Kidney glomerular epithelial cell (primary cell): Measurements from ENCODE around the gene BMP7.
"Not testable (repeated sequence)": the region's sequence is repeated elsewhere in the genome, so short reads cannot be mapped to it uniquely, and the experiment has no call there.

Experiments used
- DNase-seq: peaks from one replicate; lab custom pipeline; 2025; lab: John Stamatoyannopoulos, UW

BMP7 gene

DNA sequence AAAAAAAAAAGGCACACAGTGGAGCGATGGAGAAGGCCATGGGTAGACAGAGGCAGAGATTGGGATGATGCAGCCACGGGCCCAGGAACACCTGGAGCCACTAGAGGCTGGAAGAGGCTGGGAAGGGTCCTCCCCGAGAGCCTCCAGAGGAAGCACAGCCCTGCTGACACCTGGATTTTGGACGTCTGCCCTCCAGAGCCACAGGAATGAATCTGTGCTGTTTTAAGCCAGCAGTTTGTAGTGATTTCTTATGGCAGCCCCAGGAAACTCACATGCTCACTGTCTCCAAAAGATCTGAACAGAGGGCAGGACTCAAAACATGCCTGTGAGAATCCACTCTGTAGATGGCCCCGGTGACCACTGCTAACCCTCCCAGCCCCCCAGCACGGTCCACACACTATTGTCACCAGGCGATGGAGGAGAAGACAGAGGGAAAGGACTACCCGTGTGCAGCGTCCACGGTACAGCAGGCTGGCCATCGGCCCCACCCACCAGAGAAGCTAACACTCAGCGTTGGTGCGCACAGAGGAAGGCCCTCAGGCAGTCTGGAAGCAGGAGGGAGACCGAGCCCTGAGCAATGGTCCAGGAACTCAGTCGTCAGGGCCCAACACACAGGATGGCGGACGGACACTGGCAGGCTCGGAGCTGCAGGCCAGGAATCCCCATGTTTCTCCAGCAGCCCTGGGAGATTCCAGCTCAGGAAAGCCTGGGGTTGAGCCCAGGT is 99.7 kb downstream of the BMP7 start:
- no peak for DNase-seq

- no peak for DNase-seq
Observed at GRCh38 chr20:57165427-57166004, 100.9 kb downstream of the BMP7 start.

- no peak for DNase-seq
Observed at GRCh38 chr20:57164872-57165271, 101.6 kb downstream of the BMP7 start.

DNA sequence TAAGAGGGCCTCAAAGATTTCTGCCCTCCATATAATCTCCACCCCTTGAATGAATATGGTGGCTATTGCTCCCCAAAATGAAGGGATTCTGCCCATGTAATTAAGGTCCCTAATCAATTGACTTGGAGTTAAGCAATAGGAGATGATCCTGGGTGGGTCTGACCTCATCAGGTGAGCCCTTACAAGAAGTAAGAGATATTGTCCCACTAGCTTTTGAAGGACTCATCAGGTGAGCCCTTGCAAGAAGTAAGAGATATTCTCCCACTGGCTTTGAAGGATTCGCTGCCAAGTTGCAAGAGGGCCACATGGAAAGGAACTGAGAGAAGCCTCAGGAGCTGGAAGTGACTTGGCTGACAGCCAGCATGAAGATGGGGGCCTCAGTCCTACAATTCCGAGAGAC is 103.4 kb downstream of the BMP7 start:
- no peak for DNase-seq

GRCh38 chr20:57162362-57162652 is 104.1 kb downstream of the BMP7 start:
- DNase-seq: no peak

DNA sequence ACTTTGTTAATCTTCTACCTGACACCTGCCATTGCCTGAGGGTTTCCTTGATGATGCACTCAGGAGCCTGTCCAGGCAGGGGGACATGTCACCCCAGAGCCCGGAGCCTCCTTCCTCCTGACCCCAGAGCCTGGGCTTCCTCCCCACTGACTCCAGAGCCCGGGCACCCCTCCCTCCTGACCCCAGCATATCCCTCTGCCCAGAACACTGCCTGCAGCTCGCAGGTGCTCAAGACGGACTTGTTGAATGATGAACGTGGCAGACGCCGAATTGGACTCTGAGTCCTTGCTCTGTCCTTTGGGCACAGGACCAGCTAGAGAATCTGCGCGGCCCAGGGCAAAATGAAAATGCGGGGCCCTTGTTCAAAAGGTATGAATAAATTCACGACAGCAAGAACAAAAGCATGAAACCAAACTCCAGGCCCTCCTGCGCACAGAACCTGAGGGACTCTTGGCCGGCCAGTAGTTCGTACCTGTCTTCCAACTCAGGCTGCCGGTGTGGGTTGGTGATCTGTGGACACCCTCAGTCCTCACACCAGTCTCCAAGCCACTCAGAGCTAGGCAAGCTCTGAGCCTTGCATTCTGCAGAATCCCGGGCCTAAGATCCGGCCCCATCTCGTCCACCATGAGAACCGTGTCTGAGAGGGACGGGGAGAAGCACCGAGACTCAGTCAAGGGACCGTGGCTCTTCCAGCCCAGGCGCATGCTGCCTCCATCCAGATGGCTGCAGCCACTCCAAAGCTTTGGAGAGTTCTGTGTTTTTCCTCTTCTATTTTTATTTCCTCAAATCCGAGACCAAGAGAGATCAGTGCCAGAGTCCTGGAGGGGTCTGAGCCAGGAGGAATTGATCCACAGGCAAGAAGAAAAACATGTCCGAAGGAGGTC is 104.7 kb downstream of the BMP7 start:
- DNase-seq: no peak

- DNase-seq: no peak
Observed at GRCh38 chr20:57160985-57161384, 105.5 kb downstream of the BMP7 start.

DNA sequence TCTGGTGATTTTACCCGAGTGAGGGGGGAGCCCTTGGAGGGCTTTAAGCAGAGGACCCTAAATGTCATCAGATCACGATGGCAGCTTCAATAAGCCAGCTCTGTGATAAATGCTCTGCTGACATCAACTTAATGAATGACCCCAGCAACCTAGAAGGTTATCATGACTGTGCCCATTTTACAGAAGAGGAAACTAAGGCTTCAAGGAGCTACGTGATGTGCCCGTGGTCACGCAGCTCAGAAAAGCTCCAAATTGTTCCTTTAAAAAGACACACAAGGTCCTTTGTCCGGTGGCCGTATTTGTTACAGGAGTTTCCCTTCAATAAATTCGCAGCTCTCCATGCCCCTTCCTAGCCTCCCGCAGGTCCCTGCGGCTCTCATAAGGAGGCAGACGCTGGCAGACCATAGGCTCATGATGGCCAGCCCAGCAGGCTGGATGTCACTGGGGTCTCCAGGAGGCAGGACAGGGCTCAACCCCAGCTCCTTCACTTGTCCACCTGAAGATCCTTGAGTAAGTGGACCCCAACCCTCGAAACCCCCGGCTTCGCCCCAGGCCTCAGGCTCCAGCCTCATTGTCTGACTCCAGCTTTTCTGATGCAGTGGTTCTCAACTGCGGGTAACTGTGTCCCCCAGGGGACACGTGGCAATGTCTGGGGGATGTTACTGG is 106.4 kb downstream of the BMP7 start:
- no peak for DNase-seq

- DNase-seq: no peak
Observed at GRCh38 chr20:57159193-57159851, 107.1 kb downstream of the BMP7 start.

DNA sequence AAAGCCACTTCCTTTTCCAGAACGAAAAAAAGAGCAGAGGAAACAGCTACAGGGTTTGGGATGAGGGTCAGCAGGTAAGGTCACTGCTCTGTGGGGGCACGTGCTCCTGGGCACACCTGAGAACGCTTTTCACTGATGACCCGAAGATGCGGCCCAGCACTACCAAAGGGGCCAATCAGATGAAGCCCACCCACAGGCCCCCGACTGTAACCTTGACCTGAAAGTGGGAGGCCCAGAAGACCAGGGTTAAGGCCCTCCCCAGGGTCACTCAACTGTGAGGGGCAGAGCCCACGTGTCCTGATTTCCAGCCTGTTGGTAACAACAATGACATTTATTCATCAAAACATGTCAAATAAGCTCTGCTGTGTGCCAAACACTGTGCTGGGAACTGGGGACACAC is 108.0 kb downstream of the BMP7 start:
- no peak for DNase-seq

DNA sequence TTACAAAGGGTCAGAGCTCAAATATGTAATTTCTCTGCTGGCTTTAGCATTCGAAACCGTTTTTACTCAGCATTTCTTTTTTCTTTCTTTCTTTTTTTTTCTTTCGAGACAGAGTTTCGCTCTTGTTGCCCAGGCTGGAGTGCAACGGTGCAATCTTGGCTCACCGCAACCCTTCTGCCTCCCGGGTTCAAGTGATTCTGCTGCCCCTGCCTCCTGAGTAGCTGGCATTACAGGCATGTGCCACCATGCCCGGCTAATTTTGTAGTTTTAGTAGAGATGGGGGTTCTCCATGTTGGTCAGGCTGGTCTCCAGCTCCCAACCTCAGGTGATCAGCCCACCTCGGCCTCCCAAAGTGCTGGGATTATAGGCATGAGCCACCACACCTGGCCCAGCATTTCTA is 108.7 kb downstream of the BMP7 start:
- not testable (repeated sequence) for DNase-seq

DNA sequence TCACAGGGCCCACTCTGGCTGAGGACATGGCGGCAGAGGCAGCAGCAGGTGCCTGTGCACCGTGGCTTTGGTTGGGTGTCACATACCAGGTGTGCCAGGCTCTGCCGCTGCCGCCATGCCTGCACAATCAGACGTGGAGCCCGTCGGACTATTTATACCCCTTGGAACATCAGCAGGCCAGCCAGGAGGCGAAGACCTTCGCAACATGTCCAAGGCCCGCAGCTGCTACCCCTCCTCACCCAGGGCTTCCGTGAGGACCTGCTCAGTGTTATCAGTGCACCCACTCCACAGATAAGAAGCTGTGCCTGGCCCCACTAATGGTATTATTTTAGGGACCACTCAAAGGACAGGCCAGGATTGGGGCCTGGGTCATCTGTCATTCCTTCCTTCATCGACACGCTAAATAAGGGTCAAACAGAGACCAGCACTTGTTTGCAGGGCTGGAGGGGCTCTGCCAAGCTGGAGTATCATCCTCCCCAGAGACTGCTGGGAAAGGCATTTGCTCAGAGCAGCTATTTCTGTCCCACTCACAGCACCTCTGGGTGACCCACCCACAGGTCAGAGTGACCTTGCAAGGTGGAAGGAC is 109.2 kb downstream of the BMP7 start:
- no peak for DNase-seq

DNA sequence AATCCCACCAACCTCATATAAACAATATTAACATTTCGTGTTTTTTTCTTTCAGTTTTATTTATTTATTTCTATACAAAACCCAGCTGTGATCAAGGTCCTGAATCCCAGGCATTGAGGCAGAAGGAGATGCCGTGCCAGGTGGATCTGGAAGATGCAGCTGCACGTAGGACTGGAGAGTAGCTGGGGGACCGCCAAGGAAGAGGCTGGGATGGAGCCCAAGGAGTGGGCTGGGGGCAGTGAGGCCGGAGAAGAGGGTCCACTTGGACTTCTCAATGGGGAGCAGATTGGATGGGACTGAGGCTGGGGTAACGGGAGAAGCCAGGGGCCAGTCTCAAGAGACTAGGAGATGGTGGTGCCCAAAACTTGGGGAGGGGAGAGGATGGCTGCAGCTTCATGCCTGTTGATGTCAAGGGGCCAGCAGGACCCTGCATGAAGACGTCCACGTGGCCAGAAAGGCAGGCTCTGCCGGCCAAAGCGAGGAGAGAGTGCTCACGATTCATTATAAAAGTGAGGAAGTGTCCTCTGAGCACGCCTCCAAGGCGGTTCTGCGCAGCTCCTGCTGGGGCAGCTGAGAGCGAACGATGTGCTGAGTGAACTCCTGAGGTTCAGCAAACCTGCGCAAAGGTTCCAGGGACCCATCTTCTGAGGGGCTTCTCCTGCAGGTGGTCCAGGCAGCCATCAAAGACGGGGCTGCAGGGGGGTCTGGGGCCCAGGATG is 110.3 kb downstream of the BMP7 start:
- no peak for DNase-seq

DNA sequence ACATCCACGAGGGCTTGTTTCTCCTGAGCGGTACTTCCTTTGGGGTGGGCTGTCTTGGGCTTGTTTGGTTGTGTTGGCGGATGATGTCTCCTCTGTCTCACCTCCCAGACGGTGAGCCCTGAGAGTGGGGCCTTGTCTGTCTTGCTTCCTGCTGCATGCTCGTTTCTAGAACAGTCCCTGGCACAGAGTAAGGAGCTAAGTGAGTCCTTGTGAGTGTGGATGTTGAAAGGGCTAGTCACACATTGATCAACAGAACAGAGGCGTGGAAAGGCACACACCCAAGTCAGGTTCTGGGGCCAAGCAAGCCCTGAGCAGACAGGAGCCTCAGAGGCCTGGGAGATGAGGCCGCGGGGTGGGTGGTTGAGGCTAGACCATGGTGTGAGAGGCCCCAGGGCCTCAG is 111.0 kb downstream of the BMP7 start:
- no peak for DNase-seq

GRCh38 chr20:57153238-57153905 is 113.1 kb downstream of the BMP7 start:
- DNase-seq: no peak

GRCh38 chr20:57152557-57152956 is 113.9 kb downstream of the BMP7 start:
- no peak for DNase-seq

DNA sequence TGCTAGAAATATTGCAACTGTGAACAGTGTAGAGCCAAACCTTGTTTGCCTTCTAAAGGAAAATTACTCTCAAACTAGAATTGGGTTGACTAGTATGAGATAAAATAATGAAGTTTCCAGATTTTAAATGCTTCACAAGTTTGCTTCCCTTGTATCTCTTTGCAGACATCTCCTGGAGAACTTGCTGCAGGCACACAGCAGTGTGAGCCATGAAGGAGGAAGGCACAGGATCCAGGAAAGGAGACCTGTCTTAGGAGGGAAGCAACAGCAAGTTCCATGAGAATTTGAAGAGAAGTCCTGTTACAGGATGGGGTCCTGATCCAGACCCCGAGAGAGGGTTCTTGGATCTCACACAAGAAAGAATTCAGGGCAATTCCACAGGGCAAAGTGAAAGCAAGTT is 115.9 kb downstream of the BMP7 start:
- DNase-seq: no peak

GRCh38 chr20:57148263-57148662 is 118.2 kb downstream of the BMP7 start:
- DNase-seq: no peak

DNA sequence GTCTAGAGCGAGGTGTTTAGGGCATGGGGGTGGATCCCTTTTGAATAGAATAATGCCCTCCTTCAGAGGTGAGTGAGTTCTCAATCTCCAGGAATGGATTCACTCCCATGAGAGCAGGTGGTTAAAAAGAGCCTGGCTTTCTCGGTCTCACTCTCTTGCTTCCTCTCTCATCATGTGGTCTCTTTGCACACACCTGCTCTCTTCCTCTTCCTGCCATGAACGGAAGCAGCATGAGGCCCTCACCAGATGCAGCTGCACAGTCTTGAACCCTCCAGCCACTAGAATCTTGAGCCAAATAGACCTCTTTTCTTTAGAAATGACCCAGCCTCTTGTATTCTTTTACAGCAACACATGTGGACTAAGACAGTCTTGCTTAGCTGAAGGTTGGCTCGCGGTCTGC is 119.3 kb downstream of the BMP7 start:
- DNase-seq: no peak

DNA sequence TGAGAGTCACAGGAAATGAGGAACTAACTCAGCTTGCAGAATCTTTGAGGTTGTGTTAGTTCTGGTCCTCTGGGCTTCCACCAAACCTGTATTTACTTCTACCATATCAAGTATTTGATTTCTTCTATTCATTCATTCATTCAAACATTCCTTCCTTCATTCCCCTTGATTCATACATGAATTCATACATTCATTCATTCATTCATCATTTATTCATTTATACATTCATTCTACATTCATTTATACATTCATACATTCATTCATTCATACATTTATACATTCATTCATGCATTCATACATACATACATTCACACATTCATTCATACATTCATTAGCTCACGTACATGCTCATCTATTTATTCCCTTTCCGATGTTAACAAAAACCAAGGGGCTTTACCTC is 120.3 kb downstream of the BMP7 start:
- no peak for DNase-seq
